ENCODE data around the gene OR10S1. TPM values are rescaled to one million over a fixed set of nuclear protein-coding genes. Genes with fewer than 3 reads are reported as not detected.

OR10S1 gene
- total RNA-seq, 1 donor from 2014 or later = not detected

GRCh38 chr11:123979311-123979710 lies 1.7 kb upstream of the OR10S1 start:
- TF ChIP-seq, protein P1, sequence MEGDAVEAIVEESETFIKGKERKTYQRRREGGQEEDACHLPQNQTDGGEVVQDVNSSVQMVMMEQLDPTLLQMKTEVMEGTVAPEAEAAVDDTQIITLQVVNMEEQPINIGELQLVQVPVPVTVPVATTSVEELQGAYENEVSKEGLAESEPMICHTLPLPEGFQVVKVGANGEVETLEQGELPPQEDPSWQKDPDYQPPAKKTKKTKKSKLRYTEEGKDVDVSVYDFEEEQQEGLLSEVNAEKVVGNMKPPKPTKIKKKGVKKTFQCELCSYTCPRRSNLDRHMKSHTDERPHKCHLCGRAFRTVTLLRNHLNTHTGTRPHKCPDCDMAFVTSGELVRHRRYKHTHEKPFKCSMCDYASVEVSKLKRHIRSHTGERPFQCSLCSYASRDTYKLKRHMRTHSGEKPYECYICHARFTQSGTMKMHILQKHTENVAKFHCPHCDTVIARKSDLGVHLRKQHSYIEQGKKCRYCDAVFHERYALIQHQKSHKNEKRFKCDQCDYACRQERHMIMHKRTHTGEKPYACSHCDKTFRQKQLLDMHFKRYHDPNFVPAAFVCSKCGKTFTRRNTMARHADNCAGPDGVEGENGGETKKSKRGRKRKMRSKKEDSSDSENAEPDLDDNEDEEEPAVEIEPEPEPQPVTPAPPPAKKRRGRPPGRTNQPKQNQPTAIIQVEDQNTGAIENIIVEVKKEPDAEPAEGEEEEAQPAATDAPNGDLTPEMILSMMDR (IDR thresholded peaks at IDR 0.05) = no peak
- no peak for DNase-seq (ENCODE audit: extremely low spot score, unreplicated experiment)
- no peak overlapping the region for H3K27ac Mint-ChIP-seq (ENCODE audit: unreplicated experiment)
- H3K4me1 Mint-ChIP-seq (ENCODE audit: unreplicated experiment) = peaks cover 3% of the 10 kb centered on the region
- peaks cover 4% of the 10 kb centered on the region for H3K27me3 Mint-ChIP-seq (ENCODE audit: unreplicated experiment)
- no peak overlapping the region for H3K4me3 Mint-ChIP-seq (ENCODE audit: unreplicated experiment)
- no peaks in the 10 kb centered on the region for H3K36me3 Mint-ChIP-seq (ENCODE audit: unreplicated experiment)
- H3K9me3 Mint-ChIP-seq (ENCODE audit: unreplicated experiment) = peaks cover 16% of the 10 kb centered on the region

- H3K4me1 Mint-ChIP-seq (ENCODE audit: unreplicated experiment) = peaks cover 13% of the 10 kb centered on the region
- peaks cover 4% of the 10 kb centered on the region for H3K27me3 Mint-ChIP-seq (ENCODE audit: unreplicated experiment)
- DNase-seq (ENCODE audit: extremely low spot score, unreplicated experiment) = no peak
- H3K36me3 Mint-ChIP-seq (ENCODE audit: unreplicated experiment) = no peaks in the 10 kb centered on the region
- H3K27ac Mint-ChIP-seq (ENCODE audit: unreplicated experiment) = no peak overlapping the region
- TF ChIP-seq, protein P1 (IDR thresholded peaks at IDR 0.05) = no peak
- H3K9me3 Mint-ChIP-seq (ENCODE audit: unreplicated experiment) = peaks cover 13% of the 10 kb centered on the region
- H3K4me3 Mint-ChIP-seq (ENCODE audit: unreplicated experiment) = no peak overlapping the region
Observed at GRCh38 chr11:123976770-123977560, 616 bp downstream of the OR10S1 start.

GRCh38 chr11:123973816-123974215 lies 3.8 kb downstream of the OR10S1 start:
- Mint-ChIP-seq H3K27ac (ENCODE audit: unreplicated experiment) (no peak overlapping the region), H3K9me3 (ENCODE audit: unreplicated experiment) (peaks cover 3% of the 10 kb centered on the region), H3K27me3 (ENCODE audit: unreplicated experiment) (no peaks in the 10 kb centered on the region), H3K4me3 (ENCODE audit: unreplicated experiment) (no peak overlapping the region), H3K36me3 (ENCODE audit: unreplicated experiment) (no peaks in the 10 kb centered on the region), H3K4me1 (ENCODE audit: unreplicated experiment) (peaks cover 13% of the 10 kb centered on the region)
- TF ChIP-seq, protein P1 (IDR thresholded peaks at IDR 0.05) = no peak
- DNase-seq (ENCODE audit: extremely low spot score, unreplicated experiment) = no peak

DNA sequence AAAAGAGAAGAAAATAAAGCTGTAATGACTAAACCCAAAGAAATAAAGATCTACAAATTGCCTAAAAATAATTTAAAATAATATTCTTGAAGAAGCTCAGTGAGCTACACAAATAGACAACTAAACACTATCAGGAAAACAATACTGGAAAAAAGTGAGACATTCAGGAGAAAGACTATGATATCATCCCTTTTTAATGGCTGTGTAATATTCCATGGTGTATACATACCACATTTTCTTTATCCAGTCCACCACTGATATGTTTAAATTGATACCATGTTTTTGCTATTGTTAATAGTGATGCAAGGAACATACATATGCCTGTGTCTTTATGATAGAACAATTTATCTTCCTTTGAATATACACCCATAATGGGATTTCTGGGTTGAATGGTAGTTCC lies 20.8 kb downstream of the OR10S1 start:
- peaks cover 19% of the 10 kb centered on the region for H3K9me3 Mint-ChIP-seq (ENCODE audit: unreplicated experiment)

DNA sequence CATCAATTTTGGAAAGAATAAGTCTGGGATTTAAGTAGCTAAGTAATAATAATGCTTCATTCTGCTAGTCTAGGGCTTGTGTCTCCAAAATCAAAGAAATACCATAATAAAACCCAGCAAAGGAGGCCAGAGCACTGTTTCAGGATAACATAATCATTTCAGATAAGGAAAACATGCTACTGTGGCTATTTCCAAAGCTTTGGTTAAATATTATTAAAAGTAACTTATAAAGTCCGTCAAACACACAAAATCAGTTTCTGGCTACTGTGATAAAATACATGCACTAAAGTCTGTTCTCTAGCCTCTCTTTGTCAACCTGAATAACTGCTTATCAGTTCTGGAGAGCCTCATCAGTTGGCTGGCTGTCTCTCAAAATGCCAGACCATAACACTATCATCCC lies 32.4 kb downstream of the OR10S1 start:
- H3K9me3 Mint-ChIP-seq (ENCODE audit: unreplicated experiment) = peaks cover 6% of the 10 kb centered on the region
- H3K36me3 Mint-ChIP-seq (ENCODE audit: unreplicated experiment) = no peaks in the 10 kb centered on the region
- H3K4me3 Mint-ChIP-seq (ENCODE audit: unreplicated experiment) = no peak overlapping the region
- peaks cover 10% of the 10 kb centered on the region for H3K27me3 Mint-ChIP-seq (ENCODE audit: unreplicated experiment)
- H3K4me1 Mint-ChIP-seq (ENCODE audit: unreplicated experiment) = no peaks in the 10 kb centered on the region
- TF ChIP-seq, protein P1 (IDR thresholded peaks at IDR 0.05) = no peak
- no peak for DNase-seq (ENCODE audit: extremely low spot score, unreplicated experiment)
- H3K27ac Mint-ChIP-seq (ENCODE audit: unreplicated experiment) = no peak overlapping the region

More for the DNA sequence above, 20.8 kb downstream of the OR10S1 start:
- H3K27ac Mint-ChIP-seq (ENCODE audit: unreplicated experiment) = no peak overlapping the region
- TF ChIP-seq, protein P1 (IDR thresholded peaks at IDR 0.05) = no peak
- H3K4me3 Mint-ChIP-seq (ENCODE audit: unreplicated experiment) = no peak overlapping the region
- H3K36me3 Mint-ChIP-seq (ENCODE audit: unreplicated experiment) = no peaks in the 10 kb centered on the region
- H3K27me3 Mint-ChIP-seq (ENCODE audit: unreplicated experiment) = peaks cover 19% of the 10 kb centered on the region
- no peak for DNase-seq (ENCODE audit: extremely low spot score, unreplicated experiment)
- no peaks in the 10 kb centered on the region for H3K4me1 Mint-ChIP-seq (ENCODE audit: unreplicated experiment)

All from osteocyte (in vitro differentiated cells).